HL-60 (cell line): ENCODE measurements around the gene ZSCAN26.

Experiments
- DNase-seq, 2 experiments: peaks; one replicate each; pipeline ENCODE4 v3.0.0-alpha.2; 2010 to 2020; ENCODE audit warnings: low read depth in 1 of 2, low spot score in 1 of 2
- H3K27ac ChIP-seq: fragments of 250-450 bp; sonication (Bioruptor Pico); replicated peaks from 2 replicates; pipeline ENCODE4 v1.5.1; 2020; ENCODE audit warnings: mild to moderate bottlenecking, moderate library complexity
- H3K27me3 ChIP-seq: fragments of 250-450 bp; sonication (Bioruptor Pico); 2 replicates; pipeline ENCODE4 v1.5.1; 2021; ENCODE audit warnings: mild to moderate bottlenecking, moderate library complexity; ENCODE audit not compliant: insufficient read depth, poor library complexity, severe bottlenecking
- H3K4me3 ChIP-seq: replicated peaks from 2 replicates; pipeline ENCODE4 v1.5.1; 2011; ENCODE audit warnings: mild to moderate bottlenecking, control low read depth, low read length; ENCODE audit not compliant: insufficient read depth
- GABPA ChIP-seq: IDR thresholded peaks from 2 replicates; pipeline ENCODE4 v1.6.1; 2012; ENCODE audit warnings: low read depth
- POLR2AphosphoS5 ChIP-seq: IDR thresholded peaks from 2 replicates; pipeline ENCODE4 v1.6.1; 2012; ENCODE audit warnings: low read depth
- REST ChIP-seq: IDR thresholded peaks from 2 replicates; pipeline ENCODE4 v1.6.1; 2012; ENCODE audit warnings: low read depth; ENCODE audit not compliant: insufficient replicate concordance
- SPI1 ChIP-seq: IDR thresholded peaks from 2 replicates; pipeline ENCODE4 v1.6.1; 2012; ENCODE audit warnings: low read depth, mild to moderate bottlenecking, borderline replicate concordance
- TF ChIP-seq, protein P1 (sequence below): IDR thresholded peaks from one replicate; pipeline ENCODE4 v1.5.1; 2011; ENCODE audit warnings: low read length, control low read depth, inconsistent platforms; ENCODE audit not compliant: insufficient read depth

Gene ZSCAN26

DNA sequence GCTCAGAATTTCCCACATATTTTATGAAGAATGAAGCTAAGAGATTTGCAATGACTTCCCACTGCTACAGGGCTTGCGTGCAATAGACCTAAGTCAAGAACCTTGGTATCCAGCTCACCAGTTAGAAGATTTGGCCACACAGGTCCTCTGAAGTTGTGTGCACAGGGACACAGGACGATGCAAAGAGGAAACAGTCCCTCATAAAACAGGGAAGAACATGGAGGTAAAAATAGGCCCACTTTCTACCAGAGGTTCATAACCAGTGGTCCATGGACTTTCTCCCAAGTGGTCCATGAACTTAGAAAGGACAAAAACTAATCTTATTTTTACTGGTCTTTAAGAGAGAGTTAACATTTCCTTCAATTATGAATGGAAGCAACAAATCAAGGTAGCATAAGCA lies 16.2 kb upstream of the ZSCAN26 start:
- peak overlapping the region; percentile 88 for H3K4me3 ChIP-seq
- H3K27ac ChIP-seq = no peak overlapping the region; the same call in 1 of the 2 replicates
- DNase-seq = no peak
- TF ChIP-seq SPI1 = no peak
- TF ChIP-seq, protein P1, sequence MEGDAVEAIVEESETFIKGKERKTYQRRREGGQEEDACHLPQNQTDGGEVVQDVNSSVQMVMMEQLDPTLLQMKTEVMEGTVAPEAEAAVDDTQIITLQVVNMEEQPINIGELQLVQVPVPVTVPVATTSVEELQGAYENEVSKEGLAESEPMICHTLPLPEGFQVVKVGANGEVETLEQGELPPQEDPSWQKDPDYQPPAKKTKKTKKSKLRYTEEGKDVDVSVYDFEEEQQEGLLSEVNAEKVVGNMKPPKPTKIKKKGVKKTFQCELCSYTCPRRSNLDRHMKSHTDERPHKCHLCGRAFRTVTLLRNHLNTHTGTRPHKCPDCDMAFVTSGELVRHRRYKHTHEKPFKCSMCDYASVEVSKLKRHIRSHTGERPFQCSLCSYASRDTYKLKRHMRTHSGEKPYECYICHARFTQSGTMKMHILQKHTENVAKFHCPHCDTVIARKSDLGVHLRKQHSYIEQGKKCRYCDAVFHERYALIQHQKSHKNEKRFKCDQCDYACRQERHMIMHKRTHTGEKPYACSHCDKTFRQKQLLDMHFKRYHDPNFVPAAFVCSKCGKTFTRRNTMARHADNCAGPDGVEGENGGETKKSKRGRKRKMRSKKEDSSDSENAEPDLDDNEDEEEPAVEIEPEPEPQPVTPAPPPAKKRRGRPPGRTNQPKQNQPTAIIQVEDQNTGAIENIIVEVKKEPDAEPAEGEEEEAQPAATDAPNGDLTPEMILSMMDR = no peak
- TF ChIP-seq GABPA = no peak
- TF ChIP-seq POLR2AphosphoS5 = no peak
- TF ChIP-seq REST = no peak
- no peaks in the 10 kb centered on the region for H3K27me3 ChIP-seq

GRCh38 chr6:28251661-28252008 lies 15.3 kb upstream of the ZSCAN26 start:
- peak in 1 of 2 experiments; percentile 33 for DNase-seq
- TF ChIP-seq SPI1 (no peak), REST (no peak), GABPA (no peak), POLR2AphosphoS5 (no peak)
- TF ChIP-seq, protein P1 = no peak
- H3K27me3 ChIP-seq = no peaks in the 10 kb centered on the region
- H3K27ac ChIP-seq = peak overlapping the region; percentile 69
- H3K4me3 ChIP-seq = peak overlapping the region; percentile 88

- peak within 1 kb of the TSS; percentile 69 for H3K27ac ChIP-seq
- no peaks in the 10 kb centered on the region for H3K27me3 ChIP-seq
- peak; percentile 83 to 89 for DNase-seq
- peak within 1 kb of the TSS; percentile 88 for H3K4me3 ChIP-seq
- TF ChIP-seq POLR2AphosphoS5 = peak; percentile 34; the same call in 1 of the 2 replicates
- peak; percentile 36 for TF ChIP-seq REST
- peak; percentile 99 for TF ChIP-seq GABPA
- peak; percentile 68 for TF ChIP-seq SPI1
- TF ChIP-seq, protein P1 = no peak
Measured at GRCh38 chr6:28252009-28252975, 14.7 kb upstream of the ZSCAN26 start, which contains the start of gene ZKSCAN4. TSS of gene ZKSCAN4 (minus strand) at chr6:28252269. CDS start at chr6:28251980, 289 bp downstream.
